ENCODE measurements around the gene CD247.
A peak's percentile ranks its signal among the peaks of the same experiment; 100 is the strongest.
"Not testable (repeated sequence)": the region's sequence is repeated elsewhere in the genome, so short reads cannot be mapped to it uniquely, and the experiment has no call there.

Gene CD247

DNA sequence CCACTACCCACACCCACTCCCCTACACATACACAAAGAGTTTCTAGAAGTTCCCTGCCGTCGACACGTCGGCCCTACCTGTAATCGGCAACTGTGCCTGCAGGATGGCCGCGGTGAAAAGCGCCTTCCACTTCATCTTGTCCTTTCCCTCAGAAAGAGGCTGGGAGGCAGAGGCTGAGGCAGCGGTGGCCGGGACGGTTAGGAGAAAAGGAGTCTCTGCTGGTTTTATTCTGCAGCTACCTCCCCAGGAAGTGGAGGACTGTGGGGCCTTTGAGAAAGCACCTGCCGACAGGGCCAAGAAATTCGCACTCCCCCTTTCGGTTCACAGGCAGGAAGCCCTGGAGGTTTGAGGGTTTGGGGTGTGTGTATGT, at the start of gene CD247:
Gene CD247, minus strand, starts transcription at position 199 of the 370 bp plus-strand sequence. Its CDS starts 64 bp downstream, at position 135.
- peak; percentile 86 for DNase-seq

DNA sequence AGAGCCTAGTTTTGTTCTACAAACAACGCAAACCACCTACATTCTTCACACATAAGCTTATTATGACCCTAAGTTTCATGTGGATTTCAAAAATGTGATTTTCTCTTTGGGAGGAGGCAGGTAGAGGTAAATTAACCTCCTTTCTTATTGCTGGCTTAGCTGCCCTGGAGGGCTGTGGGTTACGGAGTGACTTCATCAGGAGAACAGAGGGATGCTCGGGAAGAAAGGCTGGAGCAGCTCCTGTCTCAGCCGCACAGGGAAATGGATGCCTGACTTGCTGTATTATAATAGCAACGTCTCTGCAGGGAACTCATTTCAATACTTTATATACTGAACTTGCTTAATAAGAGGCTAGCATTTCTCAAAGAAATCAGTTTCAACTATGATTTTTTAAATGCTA, 49.3 kb upstream of the CD247 start:
- DNase-seq, result no peak

DNA sequence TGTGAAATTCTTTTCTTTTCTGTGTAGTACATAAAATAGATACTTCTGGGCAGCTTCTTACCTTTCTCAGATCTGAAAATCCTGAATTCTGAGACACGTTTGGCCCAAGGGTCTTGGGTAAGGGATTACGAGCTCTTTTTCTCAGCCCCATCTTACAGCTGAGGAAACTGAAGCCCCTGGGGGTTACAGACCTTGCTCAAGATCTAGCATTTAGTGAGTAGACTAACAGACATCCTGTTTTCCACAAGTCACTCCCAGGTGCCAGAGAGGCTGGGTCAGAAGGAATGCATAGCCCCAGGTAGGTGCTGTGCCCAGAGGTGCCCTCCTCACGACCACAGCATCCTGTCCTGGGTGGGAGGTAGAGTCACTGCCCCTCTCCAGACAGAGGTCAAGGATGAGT, 48.4 kb upstream of the CD247 start:
- no peak for DNase-seq

DNA sequence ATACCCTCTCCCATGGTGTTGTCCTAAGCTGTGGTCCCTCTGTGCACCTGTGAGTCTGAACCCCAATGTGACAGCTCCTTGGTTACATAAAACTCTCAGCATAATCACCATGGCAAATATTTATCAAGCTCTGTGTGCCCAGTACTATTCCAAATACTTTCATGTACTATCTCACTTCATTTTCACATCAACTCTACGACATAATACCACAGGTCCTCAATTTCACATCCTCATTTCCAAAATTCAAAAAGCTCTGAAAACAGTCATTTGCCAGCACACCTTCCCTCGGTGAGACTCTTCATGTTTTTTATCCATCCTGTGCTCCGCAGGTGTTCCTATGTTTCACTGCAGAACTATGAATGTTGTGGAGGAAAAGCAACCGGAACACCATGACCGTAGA, 47.6 kb upstream of the CD247 start:
- no peak for DNase-seq

DNA sequence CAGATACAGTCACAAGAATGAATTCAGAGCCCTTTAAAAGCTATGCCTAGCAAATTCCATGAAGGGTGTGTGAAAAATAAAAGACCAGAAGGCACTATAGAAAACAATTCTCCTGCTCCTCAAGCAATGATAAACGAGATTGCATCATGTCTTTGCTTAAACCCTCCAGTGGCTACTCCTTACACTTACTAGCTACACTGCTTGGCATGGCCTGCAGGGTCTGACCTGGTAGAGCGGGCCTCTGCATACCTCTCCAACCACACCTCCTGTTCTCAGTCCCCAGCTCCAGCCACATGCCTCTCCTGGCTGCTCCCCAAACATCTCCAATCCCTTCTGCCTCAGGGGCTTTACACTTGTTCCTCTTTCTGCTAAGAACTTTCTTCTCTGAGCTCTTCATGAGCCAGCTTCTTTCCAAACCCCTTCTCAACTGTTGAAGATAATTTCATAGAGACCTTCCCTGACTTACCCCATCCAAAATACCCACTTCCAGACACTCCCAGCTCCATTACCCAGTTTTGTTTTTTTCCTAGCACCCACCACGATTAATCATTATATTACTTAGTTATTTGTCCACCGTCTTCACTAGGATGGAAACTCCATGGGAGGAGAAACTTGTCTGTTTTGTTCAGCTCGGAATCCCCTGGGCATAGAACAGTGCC, 46.4 kb upstream of the CD247 start:
- DNase-seq, result no peak

DNA sequence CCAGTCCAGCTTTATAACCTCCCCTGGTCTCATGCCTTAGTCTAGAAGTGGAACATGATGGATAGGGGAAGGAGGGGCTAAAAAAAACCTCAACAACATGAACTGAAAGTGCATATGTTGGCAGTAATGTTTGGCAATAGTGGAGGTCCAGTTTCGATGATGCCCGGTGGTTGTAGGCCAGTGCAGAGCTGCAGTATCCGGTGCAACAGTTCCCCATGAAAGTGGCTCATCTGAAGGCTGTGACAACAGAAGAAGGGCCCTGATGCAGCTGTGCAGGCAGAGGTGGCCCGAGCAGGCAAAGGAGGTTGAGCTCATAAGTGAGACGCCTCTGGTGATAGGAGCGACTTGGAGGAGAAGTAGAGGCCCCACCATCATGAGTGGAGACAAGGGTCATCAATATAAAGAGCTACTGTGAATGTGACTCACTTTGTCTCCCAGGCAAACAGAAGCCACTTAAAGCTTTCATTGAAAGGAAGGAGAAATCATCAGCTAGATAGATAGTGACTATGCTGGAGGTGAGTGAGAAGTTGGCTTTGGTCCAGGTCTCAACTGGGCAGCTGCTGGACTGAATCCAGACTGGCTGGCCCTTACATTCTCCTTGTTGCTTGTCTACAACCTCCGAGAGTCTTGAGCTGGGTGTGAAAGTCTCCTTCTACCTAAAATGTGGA, 45.4 kb upstream of the CD247 start:
- DNase-seq, result peak; percentile 7

DNA sequence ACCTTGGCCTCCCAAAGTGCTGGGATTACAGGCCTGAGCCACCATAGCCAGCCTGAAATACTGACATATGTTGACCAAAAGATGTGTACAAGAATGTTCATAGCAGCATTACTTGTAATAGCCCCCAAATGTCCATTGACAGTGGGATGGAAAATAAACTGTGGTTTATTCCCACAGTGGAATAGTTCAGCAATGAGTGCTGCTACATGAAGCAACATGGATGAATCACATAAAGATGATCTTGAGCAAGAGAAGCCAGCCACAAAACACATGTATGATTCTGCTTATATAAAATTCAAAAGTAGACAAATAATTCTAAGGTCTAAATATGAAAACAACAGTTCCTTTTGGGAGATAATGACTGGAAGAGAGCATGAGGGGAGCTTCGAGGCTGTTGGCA, 44.4 kb upstream of the CD247 start:
- DNase-seq, result no peak

DNA sequence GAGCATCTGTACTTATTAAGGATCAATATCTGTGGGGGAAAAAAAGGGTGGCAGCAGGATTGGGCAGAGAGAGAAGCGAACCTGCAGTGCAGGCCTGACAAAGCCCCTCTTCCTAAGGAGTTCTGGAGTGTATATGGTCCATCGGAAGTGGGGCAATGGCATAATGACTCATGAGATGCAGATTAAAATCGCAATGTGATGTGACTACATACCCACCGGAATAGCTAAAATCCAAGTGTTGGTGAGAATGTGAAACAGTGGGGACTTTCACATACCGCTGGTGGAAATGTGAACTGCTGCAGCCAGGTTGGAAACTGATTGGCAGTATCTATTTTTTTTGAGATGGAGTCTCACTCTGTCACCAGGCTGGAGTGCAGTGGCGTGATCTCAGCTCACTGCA, 43.4 kb upstream of the CD247 start:
- DNase-seq, result no peak

DNA sequence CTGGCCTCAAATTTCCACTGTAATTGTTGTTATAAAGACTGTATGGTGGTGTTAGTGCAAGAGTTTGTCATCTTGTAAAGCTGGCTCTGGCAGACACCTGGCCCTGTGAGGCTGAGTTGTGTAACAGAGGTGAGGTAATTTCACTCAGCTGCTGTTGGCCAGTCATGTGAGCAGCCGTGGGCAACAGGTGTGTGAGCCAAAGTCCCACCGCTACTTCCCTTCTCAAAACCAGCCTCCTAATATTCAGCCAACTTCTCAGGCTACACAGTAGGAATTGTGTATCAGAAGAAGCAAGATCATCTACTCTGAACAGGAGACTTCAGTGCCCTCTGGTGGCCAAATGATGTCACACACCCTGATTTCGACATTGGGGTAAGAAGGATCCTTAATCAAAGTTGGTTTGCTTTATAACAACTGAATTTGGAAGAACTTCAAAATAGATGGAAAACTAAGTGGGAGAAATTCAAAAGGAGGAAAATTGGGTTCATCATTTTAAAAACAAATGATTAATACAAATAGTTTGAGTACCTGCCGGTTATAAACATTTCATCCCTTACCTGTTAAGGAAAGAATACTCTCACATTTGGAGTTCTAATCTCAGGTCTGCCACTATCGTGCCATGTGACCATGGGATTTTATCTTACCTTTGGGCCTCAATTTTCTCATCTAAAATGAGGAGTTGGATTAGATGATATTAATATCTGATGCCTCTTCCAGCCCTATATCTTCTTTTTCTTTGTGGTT, 37.8 kb upstream of the CD247 start:
- peak; percentile 81 for DNase-seq

DNA sequence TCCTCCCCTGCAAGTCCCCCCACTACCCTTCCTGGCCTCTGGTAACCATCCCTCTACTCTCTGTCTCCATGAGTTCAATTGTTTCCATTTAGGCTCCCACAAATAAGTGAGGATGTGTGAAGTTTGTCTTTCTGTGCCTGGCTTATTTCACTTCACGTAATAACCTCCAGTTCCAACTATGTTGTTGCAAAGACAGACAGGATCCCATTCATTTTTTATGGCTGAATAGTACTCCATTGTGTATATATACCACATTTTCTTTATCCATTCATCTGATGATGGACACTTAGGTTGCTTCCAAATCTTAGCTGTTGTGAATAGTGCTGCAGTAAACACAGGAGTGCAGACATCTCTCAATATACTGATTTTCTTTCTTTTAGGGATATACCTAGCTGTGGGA, 36.7 kb upstream of the CD247 start:
- DNase-seq, result not testable (repeated sequence)

DNA sequence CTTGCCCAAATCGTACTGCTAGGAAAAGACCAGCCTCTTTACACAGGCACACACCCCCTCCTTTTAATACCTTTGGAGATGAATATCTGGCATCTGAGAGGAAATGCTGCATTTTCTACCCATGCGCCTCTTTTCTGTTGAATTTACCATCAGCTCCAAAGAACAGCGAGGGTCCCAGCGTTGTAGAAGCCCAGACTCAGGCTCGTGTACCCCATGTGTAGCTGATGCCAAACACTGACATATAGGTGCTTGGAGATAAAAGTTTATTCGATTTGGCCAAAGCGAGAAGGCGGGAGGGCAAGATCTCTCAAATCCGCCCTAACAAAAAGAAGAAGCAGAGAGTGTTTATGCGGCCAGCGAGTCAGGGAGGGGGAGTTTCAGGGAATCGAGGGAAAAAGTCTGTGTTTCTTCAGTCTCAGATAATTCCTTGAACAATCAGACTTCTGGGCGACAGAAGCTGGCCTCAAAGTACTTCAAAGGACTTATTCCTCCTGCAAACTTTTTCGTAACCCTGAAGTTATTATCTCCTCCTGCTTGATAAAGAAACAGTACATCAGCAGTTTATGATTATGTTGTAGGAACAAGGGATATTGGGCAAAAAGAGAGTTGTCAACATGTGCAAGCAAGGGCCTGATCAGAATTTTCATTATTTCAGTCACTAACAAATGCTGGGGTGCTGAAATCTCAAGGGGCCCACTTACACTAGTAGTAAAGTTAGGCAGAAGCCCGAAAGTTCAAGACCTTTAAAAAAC, 35.9 kb upstream of the CD247 start:
- no peak for DNase-seq

DNA sequence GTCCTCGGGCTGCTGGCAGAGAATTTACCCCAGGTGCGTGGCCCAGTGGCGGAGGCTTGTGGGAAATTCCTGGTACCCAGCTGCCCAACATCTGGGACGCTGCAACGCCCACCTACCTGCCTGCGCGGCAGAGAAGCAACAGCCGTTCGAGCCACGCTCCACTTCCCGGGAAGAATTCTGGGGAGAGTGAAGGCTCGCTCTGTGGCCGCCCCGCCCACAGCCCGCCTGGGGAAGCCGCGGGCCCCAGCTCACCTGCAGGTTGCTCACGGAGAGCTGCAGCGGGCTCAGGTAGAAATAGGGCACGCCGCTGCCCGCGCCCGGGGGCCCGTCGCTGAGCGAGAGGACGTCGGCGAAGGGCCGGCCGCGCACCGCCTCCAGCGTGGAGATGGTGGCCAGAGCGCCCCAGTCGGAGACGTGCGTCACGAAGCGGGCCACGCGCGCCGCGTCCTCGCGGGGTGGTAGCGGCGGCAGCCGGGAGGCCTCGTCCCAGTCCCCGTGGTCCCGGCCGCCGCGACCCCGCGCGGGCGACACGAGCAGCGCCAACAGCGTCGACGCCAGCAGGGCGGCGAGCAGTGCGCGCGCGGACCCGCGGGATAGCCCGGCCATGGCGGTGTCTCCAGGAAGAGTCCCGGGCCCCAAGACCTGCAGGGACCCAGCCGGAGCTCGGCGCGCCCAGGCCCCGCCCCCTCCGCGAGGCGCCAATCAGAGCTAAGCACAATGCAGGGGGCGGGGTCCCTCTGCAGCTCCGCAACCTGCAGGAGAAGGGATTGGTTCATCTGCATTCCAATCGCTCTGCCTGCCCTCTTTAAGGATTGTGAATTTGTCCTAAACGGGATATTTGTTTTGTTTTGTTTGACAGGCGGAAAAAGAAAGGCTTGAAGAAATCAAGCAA, 35.1 kb upstream of the CD247 start, which contains the start of gene CREG1:
Gene CREG1, minus strand, starts transcription at position 627 of the 892 bp plus-strand sequence.
- DNase-seq, result peak; percentile 90

DNA sequence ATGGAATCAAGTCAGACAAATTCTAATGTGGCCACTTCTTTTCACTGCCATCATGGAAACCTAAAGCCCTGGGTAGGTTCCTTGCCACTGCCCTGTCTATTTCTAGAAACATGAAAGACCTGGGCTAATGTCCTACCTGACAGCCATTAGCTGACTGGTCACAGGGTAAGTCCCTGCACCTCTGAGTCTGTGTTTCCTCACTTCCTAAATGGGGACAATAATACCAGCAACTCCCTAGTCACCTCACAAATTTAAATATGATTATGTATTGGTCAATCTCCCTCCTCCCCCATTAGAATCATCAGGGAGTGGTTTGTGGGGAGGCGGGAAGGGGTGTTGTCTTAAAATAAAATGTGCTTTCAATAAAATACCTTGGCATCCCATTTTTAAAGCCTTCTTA, 33.0 kb upstream of the CD247 start:
- DNase-seq, result no peak

DNA sequence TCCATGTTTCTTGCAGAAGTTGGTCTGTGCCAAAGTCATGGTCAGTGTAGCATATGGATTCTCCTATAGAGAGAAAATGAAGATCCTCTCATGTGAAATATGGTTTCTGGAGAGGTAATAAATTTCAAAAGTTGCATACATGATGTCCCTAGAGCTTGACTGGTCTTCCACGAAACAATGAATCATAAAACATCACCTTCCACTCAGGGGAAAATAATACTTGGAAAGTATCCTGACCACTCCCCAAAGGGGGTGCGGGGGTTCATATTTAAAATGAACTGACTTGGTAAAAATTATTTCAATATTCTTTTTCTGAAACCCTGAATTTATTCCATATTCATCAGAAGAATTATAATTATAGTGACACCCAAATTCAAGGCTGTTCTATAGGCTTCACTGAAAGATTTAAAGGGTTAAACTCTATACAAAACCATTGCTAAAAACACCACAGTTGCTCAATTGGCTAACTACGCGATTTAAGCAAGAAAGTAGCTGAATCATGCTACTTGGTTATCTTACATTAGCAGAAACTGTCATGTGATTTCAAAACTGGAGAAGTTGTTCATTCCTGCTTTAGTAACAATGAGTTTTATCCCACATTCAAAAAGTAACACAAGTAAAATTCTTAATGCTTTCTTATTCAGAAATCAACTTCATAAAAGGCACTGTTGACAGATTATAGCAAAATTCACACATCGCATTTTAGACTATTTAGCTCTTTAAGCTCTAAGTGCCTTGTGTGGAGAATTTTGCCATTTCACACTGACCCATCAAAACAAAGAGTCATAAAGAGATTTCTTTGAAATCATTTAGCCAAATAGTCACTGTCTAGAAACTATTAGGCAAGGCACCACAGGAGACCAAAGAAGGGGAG, 30.0 kb upstream of the CD247 start:
- no peak for DNase-seq

DNA sequence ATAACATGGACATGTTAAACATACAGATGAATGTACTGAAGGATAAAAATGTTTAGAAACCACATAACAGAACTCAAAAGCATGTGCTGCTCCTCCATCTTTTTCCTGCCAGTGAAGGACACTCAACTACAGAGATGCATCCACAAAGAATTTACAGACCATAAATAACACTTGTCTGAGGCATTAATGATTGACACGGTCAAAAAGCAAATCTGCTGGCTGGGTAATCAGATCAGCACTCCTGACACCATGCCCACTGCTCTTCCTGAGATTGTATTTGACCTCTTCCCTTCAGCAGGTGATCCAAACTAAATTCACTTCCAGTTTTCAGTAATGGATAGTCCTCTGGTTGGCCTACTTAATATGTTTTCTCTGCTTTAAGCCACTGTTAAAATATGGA, 28.6 kb upstream of the CD247 start:
- DNase-seq, result no peak

DNA sequence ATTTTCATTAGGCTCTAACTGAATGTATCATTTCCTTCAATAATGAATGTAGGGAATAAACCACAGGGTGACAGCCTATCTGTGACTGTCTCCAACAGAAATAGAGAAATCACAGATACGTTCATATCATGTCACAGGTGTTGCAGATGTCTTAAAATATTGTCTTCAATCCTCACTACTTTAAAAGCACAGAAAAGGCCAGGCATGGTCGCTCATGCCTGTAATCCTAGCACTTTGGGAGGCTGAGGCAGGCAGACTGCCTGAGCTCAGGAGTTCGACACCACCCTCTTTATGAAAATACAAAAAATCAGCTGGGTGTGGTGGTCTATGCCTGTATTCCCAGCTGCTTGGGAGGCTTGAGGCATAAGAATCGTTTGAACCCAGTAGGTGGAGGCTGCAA, 27.0 kb upstream of the CD247 start:
- DNase-seq, result no peak

DNA sequence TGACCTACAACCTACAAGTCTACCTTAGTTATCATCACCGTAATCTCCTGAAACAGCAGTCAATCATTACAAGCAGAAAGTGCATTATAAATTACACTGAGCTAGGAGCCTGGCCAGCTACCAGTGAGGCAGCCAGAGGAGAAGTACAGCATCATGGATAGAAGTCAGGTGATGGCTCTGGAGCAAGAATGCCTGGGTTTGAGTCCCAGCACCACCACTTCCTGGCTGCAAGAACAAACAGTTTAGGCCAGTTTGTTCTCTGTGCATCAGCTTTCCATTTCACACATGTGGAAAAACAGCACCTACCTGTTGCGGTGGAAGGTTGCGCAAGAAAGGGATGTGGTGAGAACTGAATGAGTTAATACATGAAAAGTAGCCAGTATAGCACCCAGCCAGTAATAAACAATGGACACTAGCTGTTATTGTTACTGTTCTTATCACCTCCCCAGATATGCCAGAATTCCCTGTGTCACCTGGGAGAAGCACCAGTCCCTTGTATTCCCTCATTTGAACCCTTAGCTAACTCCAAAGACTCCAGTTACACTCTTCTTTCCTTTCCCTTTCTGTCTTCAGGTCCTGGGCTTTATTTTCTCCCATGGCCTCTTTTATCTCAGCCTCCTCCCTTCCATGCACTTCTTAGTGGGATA, 26.2 kb upstream of the CD247 start:
- DNase-seq, result no peak

DNA sequence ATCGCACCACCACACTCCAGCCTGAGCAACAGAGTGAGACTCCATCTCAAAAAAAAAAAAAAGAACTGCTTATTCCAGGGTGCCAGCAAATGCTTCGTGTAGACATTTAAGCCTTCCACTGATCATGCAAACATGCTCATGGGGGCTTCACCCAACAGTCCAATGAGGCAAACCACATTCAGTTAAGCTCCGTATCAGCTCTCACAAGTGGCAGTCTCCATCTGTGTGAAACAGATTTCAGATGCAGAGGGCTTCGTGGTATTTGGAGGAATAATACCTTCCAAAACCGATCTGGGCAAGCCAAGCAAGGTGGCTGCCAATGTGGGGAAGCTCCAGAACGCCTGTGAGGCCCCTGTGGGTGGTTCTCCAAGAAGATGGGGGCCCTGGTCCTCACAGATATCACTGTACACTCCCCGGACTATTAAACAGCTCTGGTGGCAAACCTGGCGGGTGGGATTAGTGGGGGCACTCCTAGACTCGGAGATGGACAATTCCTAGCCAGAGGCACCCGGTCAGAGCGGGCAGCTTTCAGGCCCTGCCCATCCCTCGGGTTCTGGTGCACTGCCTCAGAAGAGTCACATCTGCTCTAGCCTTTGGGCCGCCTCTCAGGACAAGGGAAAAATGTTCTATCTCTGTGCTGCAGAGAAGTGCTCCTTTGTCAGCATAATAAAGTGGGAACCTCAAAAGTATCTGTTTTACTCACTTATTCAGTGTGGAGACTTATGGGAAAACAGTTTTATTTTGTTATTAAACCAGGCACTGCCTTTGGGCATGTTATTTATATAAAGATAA, 25.1 kb upstream of the CD247 start:
- no peak for DNase-seq

DNA sequence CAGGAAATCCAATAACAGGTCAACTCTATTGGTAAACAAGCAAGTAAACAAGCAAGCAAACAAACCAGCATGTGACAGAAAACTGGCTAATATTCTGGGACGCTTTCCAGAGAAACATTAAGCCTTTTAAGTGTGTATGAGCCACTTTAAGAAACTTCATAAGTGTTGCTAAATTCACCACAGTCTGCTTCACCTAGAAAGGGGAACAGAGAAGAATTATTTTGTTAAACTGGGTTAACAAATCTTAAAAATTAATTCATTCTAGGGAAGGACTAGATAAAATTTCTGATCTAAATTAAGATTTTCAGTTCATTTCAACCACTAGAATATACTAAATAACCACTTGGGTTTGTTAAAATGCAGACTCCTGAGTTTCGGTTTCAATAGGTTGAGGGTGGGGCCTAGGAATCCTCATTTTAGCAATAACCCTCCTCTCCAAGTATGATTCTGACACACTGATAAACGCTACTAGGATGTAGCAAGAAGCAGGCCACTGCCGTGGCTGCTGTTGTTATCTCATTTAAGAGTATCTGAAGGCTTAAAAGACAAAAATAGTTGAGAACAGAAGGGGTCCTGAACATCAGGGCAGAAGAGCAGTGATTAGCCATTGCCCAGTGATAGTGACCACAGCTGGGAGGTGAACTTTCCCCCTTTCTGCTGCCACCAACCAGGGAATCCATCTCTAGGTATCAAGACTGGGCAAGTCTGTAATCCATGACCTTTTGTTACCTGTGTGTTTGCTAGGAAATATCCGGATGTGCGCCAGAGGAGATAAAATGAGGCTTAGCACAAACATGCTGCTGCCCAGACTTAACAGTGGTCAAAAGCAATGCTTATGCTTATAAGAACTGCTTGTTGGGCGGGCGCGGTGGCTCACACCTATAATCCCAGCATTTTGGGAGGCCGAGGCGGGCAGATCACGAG, 24.0 kb upstream of the CD247 start:
- no peak for DNase-seq

Measured in CD4-positive, alpha-beta T cell treated with Interleukin-21 for 1 hour (primary cell).